A549 treated with dexamethasone at 1 μM for 4 hours (cell line): ENCODE results near the gene SPATA19. TPM values are rescaled to one million over a fixed set of nuclear protein-coding genes. Genes with fewer than 3 reads are reported as not detected.

Experiments used
- total RNA-seq: library from RNA; stranded (reverse); fragments of 200-300 nt; extraction: Qiagen RNA extraction; gene quantifications from 5 replicates; pipeline ENCODE4 v1.2.3, GENCODE V29; 2022

The SPATA19 gene
- total RNA-seq = not detected in 5 replicates

GRCh38 chr11:133845413-133845812 is at the start of gene SPATA19:
Gene SPATA19 (minus strand): TSS chr11:133845513. CDS start chr11:133845446, 67 bp downstream.

Other genes starting within 250 kb of the SPATA19 start
- 1.7 to 3.7 TPM (median 3.2 TPM) in 5 replicates for gene IGSF9B, start 111.5 kb upstream of the SPATA19 start, total RNA-seq
- 3.2 to 5.1 TPM (median 4.1 TPM) in 5 replicates for gene JAM3, start 223.6 kb upstream of the SPATA19 start, total RNA-seq